Thoracic aorta (tissue), 2 donors: ENCODE results near the gene GRIK4. TPM values are rescaled to one million over a fixed set of nuclear protein-coding genes. Genes with fewer than 3 reads are reported as not detected.

Experiments
- ATAC-seq: fragments of 150-250 bp; one replicate; pipeline ENCODE4 v1.8.0; 2017; ENCODE audit warnings: low read depth; ENCODE audit not compliant: insufficient number of reproducible peaks, low FRiP score
- DNase-seq: peaks from one replicate; pipeline ENCODE4 v3.0.0-alpha.2; 2020; ENCODE audit warnings: low spot score
- H3K27ac ChIP-seq, 2 donors: fragments of 200-600 bp; sonication (generic); 1 replicate in 1 of 2; 2 replicates in 1 of 2; pipeline ENCODE4 v1.5.1; 2016; ENCODE audit warnings: mild to moderate bottlenecking in 2 of 2, moderate library complexity in 2 of 2
- H3K27me3 ChIP-seq: fragments of 200-600 bp; sonication (generic); replicated peaks from 2 replicates; pipeline ENCODE4 v1.6.0; 2016; ENCODE audit warnings: mild to moderate bottlenecking; ENCODE audit not compliant: insufficient read depth
- H3K36me3 ChIP-seq: fragments of 200-600 bp; sonication (generic); one replicate; pipeline ENCODE4 v1.5.1; 2016
- H3K4me1 ChIP-seq, 2 donors: fragments of 200-600 bp; sonication (generic); 1 replicate in 1 of 2; 2 replicates in 1 of 2; pipeline versions ENCODE4 v1.5.1 to v1.6.0; 2016; ENCODE audit warnings: low read depth in 2 of 2, mild to moderate bottlenecking in 1 of 2; ENCODE audit not compliant: control insufficient read depth in 1 of 2
- H3K4me3 ChIP-seq: fragments of 200-600 bp; sonication (generic); 2 replicates; pipeline ENCODE4 v1.5.1; 2016; ENCODE audit warnings: mild to moderate bottlenecking
- H3K9me3 ChIP-seq: fragments of 200-600 bp; sonication (generic); 2 replicates; pipeline ENCODE4 v1.5.1; 2016
- total RNA-seq, 2 donors: library from RNA; depleted of rRNA; stranded (reverse); fragments of >200 nt; gene quantifications; one replicate each; pipeline versions ENCODE4 v1.1.0 to v1.2.3, GENCODE V29; 2016
- TF ChIP-seq, protein P1 (sequence below): fragments of 200-600 bp; sonication (generic); IDR thresholded peaks from one replicate; pipeline ENCODE4 v1.5.1; 2019; ENCODE audit warnings: antibody characterized with exemption

GRIK4 gene
- total RNA-seq, 2 donors from 2014 or later, result not detected

DNA sequence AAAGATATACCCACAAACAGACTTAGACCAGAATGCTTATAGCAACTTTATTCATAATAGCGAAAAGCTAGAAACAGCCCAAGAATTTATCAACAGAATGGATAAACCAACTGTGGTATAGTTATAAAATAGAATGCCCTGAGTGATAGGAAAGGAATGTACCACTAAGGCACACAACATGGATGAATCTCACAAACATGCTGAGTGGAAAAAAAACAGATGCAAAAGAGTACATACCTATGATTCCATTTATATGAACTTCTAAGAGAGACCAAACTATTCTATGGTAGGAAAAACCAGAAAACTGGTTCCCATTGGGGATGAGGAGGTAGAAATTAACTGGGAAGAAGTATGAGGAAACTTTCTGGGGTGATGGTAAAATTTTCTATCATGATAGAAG lies 40.4 kb upstream of the GRIK4 start:
- Histone ChIP-seq H3K9me3 (no peaks in the 10 kb centered on the region), H3K36me3 (peaks cover 35% of the 10 kb centered on the region), H3K4me3 (no peak overlapping the region), H3K4me1 (no peaks in the 10 kb centered on the region), H3K27ac (no peak overlapping the region), H3K27me3 (no peaks in the 10 kb centered on the region)
- TF ChIP-seq, protein P1, sequence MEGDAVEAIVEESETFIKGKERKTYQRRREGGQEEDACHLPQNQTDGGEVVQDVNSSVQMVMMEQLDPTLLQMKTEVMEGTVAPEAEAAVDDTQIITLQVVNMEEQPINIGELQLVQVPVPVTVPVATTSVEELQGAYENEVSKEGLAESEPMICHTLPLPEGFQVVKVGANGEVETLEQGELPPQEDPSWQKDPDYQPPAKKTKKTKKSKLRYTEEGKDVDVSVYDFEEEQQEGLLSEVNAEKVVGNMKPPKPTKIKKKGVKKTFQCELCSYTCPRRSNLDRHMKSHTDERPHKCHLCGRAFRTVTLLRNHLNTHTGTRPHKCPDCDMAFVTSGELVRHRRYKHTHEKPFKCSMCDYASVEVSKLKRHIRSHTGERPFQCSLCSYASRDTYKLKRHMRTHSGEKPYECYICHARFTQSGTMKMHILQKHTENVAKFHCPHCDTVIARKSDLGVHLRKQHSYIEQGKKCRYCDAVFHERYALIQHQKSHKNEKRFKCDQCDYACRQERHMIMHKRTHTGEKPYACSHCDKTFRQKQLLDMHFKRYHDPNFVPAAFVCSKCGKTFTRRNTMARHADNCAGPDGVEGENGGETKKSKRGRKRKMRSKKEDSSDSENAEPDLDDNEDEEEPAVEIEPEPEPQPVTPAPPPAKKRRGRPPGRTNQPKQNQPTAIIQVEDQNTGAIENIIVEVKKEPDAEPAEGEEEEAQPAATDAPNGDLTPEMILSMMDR, result no peak
- DNase-seq, result no peak
- ATAC-seq, result no peak

DNA sequence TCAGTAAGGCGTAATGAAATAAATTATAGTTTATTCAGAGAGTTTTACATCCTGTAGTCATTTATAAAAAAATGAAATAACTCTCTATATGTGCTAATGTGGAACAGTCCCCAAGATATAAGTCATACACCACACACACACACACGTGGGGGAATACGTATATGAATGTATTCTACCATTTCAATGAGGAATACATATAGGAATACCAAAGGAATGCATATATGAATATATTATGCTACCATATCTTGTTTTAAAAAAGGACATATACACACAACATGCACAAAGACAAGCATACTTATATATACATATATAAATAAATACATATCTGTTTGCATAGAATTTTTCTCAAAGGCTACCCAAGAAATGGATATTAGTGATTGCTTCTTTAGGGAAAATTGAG lies 39.6 kb upstream of the GRIK4 start:
- Histone ChIP-seq H3K27me3 (no peaks in the 10 kb centered on the region), H3K4me1 (no peaks in the 10 kb centered on the region), H3K36me3 (peaks cover 29% of the 10 kb centered on the region), H3K9me3 (no peaks in the 10 kb centered on the region), H3K27ac (no peak overlapping the region), H3K4me3 (no peak overlapping the region)
- TF ChIP-seq, protein P1, result no peak
- no peak for DNase-seq
- no peak for ATAC-seq

DNA sequence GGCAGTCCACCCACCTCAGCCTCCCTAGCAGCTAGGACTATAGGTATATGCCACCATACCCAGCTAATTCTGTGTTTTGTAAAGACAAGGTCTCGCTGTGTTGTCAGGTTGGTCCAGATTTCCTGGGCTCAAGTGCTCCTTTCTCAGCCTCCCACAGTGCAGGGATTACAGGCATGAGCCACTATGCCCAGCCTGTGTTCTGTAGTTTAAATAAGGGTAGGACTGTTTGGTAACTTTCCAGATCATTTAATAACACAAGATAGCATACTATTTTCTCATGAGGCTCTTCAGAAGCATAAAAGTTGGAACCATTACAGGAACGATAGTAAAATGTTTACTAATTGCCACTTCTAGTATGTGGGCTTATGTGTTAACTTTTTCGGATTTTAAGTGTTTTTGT lies 38.0 kb upstream of the GRIK4 start:
- DNase-seq, result no peak
- H3K27me3 ChIP-seq, result no peaks in the 10 kb centered on the region
- no peak for ATAC-seq
- H3K36me3 ChIP-seq, result peaks cover 33% of the 10 kb centered on the region
- no peak overlapping the region for H3K4me3 ChIP-seq
- H3K27ac ChIP-seq, result no peak overlapping the region
- no peaks in the 10 kb centered on the region for H3K9me3 ChIP-seq
- TF ChIP-seq, protein P1, result no peak
- H3K4me1 ChIP-seq, result no peaks in the 10 kb centered on the region

DNA sequence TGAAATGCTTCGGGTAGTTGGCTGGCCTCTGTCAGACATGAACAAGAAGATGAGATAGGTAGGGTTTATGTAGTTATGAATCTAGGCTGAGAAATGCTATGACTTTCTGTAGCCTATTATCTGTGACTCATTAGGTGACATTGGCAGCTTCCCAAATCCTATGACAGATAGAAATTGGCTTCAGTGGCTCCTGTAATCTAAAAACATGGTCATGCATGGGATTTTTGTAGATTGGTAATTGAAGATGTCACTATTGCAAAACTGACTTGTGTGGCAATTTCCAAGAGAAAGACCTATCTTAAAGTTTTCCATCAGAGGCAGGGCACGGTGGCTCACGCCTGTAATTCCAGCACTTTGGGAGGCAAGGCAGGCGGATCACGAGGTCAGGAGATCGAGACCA lies 29.4 kb upstream of the GRIK4 start:
- TF ChIP-seq, protein P1, result no peak

DNA sequence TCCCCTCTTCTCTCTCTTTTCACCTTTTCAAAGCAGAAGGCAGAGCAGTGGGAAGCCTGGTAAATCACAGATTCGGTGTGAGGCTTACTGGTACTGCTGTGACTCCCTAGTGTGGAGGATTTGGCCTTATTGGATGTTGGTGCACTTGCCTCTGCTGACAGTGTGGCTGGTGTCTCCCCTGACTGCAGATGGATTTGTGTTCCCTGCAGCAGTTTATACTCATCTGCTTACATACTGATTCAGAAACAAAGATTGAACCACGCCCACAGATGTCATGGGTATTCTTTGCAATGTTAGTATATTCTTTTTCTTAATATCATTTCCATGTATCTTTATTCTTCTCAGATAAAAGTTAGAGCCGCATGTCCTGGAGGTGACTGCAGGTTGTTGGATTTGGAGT lies 26.8 kb upstream of the GRIK4 start:
- Histone ChIP-seq H3K4me3 (no peak overlapping the region), H3K27ac (no peak overlapping the region), H3K27me3 (no peaks in the 10 kb centered on the region), H3K36me3 (peaks cover 36% of the 10 kb centered on the region), H3K4me1 (no peaks in the 10 kb centered on the region), H3K9me3 (no peaks in the 10 kb centered on the region)
- DNase-seq, result no peak
- ATAC-seq, result no peak
- TF ChIP-seq, protein P1, result no peak

More for the DNA sequence above, 29.4 kb upstream of the GRIK4 start:
- H3K4me3 ChIP-seq, result no peak overlapping the region
- no peak overlapping the region for H3K27ac ChIP-seq
- no peaks in the 10 kb centered on the region for H3K27me3 ChIP-seq
- no peaks in the 10 kb centered on the region for H3K4me1 ChIP-seq
- no peaks in the 10 kb centered on the region for H3K9me3 ChIP-seq
- ATAC-seq (no peak), DNase-seq (no peak)
- H3K36me3 ChIP-seq, result peaks cover 52% of the 10 kb centered on the region
